Tibial nerve (tissue), 4 donors: ENCODE results near the gene ACER2. TPM values are rescaled to one million over a fixed set of nuclear protein-coding genes. Genes with fewer than 3 reads are reported as not detected.

ENCODE experiments used
- DNase-seq, 2 donors: peaks; one replicate each; pipeline ENCODE4 v3.0.0-alpha.2; 2019; ENCODE audit warnings: low spot score in 2 of 2
- H3K27ac ChIP-seq, 4 donors: fragments of 200-600 bp; sonication (generic) in 3 of 4; one replicate each; pipeline ENCODE4 v1.5.1; 2017 to 2019; ENCODE audit warnings: mild to moderate bottlenecking in 1 of 4
- H3K27me3 ChIP-seq, 2 donors: fragments of 200-600 bp; sonication (generic) in 1 of 2; one replicate each; pipeline versions ENCODE4 v1.5.1 to v1.6.0; 2017 to 2019
- H3K36me3 ChIP-seq, 3 donors: fragments of 200-600 bp; sonication (generic); one replicate each; pipeline ENCODE4 v1.5.1; 2018 to 2019
- H3K4me1 ChIP-seq, 4 donors: fragments of 200-600 bp; sonication (generic) in 3 of 4; one replicate each; pipeline ENCODE4 v1.5.1; 2017 to 2019
- H3K4me3 ChIP-seq, 4 donors: fragments of 200-600 bp; sonication (generic) in 3 of 4; one replicate each; pipeline ENCODE4 v1.5.1; 2017 to 2019; ENCODE audit warnings: mild to moderate bottlenecking in 1 of 4, moderate library complexity in 1 of 4
- H3K9me3 ChIP-seq, 4 donors: fragments of 200-600 bp; sonication (generic) in 3 of 4; one replicate each; pipeline ENCODE4 v1.5.1; 2017 to 2019
- EP300 ChIP-seq, 2 donors: sonication (generic); formaldehyde crosslinking; IDR thresholded peaks; one replicate each; pipeline ENCODE4 v1.6.1; 2017; ENCODE audit warnings: antibody characterized with exemption in 2 of 2, mild to moderate bottlenecking in 1 of 2
- POLR2A ChIP-seq, 2 donors: fragments of 450-650 bp; IDR thresholded peaks; one replicate each; pipeline ENCODE4 v1.6.1; 2017; ENCODE audit warnings: antibody characterized with exemption in 2 of 2, mild to moderate bottlenecking in 2 of 2, moderate library complexity in 2 of 2
- WGBS, 2 donors: methylation state at CpG; one replicate each; pipeline ENCODE4 v1.1.5; 2018; 5-methylcytosine and 5-hydroxymethylcytosine counted together
- total RNA-seq, 4 donors: library from RNA; depleted of rRNA; stranded (reverse); fragments of >200 nt; gene quantifications; one replicate each; pipeline ENCODE4 v1.1.0, GENCODE V29; 2016
- TF ChIP-seq, protein P1 (sequence below), 5 experiments: fragments of 200-600 bp in 3 of 5; fragments of 450-650 bp in 2 of 5; sonication (generic) in 3 of 5; IDR thresholded peaks; one replicate each; pipeline ENCODE4 v1.5.1; 2016 to 2019; ENCODE audit warnings: antibody characterized with exemption in 5 of 5, mild to moderate bottlenecking in 3 of 5, moderate library complexity in 2 of 5

The ACER2 gene
- total RNA-seq, 4 donors from 2014 or later, result 3.8 to 11.7 (median 8.9) TPM

DNA sequence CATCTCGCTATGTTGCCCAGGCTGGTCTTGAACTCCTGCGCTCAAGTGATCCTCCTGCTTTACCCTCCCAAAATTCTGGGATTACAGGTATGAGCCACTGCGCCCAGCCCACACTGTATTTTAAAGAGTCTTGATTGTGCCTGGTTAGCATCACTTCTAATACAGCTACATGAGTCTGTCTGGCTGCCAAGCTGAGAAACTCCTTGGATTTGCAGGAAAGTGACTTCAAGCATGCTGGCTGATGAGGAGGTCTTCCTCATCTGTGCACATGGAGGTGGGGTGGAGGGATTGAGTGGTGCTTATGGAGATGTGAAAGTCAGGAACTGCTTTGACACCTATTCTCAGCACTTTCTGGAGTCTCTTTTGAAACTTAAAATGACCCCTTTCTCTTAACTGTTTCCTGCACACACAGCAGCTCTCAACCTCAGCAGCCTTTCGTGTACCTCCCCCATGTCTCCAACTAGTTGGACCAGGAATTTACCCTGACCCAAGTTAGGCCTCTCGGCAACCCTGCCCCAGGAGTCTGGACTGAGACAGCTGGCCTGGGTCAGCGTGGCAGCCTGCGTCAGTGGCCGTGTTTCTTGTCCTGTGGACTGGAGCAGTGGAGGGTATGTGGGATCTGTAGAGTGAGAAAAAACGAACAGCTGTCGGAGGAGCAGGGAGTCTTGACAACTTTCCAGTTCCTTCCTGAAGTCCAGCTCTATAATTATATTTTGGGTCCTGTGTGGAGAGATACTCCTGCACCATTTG lies 72.5 kb downstream of the ACER2 start:
- no peaks in the 10 kb centered on the region for H3K36me3 ChIP-seq
- no peaks in the 10 kb centered on the region for H3K9me3 ChIP-seq
- peaks cover 0 to 14% (median 0%) of the 10 kb centered on the region in 4 donors for H3K4me1 ChIP-seq
- WGBS, 2 donors, result 59% methylated on average over 10 of the region's 10 CpGs
- H3K27ac ChIP-seq, result peak overlapping the region in 2 of 4 donors; percentile 19 to 23
- no peak for DNase-seq
- H3K27me3 ChIP-seq, result no peaks in the 10 kb centered on the region
- H3K4me3 ChIP-seq, result no peak overlapping the region
- TF ChIP-seq, protein P1, sequence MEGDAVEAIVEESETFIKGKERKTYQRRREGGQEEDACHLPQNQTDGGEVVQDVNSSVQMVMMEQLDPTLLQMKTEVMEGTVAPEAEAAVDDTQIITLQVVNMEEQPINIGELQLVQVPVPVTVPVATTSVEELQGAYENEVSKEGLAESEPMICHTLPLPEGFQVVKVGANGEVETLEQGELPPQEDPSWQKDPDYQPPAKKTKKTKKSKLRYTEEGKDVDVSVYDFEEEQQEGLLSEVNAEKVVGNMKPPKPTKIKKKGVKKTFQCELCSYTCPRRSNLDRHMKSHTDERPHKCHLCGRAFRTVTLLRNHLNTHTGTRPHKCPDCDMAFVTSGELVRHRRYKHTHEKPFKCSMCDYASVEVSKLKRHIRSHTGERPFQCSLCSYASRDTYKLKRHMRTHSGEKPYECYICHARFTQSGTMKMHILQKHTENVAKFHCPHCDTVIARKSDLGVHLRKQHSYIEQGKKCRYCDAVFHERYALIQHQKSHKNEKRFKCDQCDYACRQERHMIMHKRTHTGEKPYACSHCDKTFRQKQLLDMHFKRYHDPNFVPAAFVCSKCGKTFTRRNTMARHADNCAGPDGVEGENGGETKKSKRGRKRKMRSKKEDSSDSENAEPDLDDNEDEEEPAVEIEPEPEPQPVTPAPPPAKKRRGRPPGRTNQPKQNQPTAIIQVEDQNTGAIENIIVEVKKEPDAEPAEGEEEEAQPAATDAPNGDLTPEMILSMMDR (IDR thresholded peaks at IDR 0.05), result no peak
- TF ChIP-seq POLR2A (IDR thresholded peaks at IDR 0.05) (no peak), EP300 (IDR thresholded peaks at IDR 0.05) (no peak)

DNA sequence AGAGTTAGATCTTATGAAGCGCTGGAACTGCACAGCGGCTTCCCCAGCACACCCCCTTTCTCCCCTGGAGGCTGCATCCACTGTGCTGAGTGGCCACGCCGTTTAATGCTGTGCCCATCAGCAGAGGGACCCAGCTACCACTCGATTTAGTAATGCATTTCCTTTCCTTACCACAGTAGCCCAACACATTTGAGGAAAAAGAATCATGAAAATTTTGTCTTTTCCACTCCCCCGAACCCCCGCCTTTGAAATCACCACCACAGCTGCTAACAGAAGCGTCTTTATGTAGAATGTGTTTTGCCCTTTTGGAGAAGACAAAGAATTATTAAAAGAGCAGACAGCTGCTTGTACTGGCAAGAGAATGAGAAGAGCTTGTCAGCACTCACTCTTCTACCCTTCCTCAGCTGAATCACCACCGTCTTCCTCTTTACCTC lies 73.2 kb downstream of the ACER2 start:
- WGBS, 2 donors, result 31 to 35% methylated on average over 9 of the region's 9 CpGs
- DNase-seq, result no peak
- Histone ChIP-seq H3K27ac (peak overlapping the region in 2 of 4 donors; percentile 19 to 51), H3K9me3 (no peaks in the 10 kb centered on the region), H3K4me1 (peaks cover 0 to 14% (median 0%) of the 10 kb centered on the region in 4 donors), H3K36me3 (no peaks in the 10 kb centered on the region), H3K27me3 (no peaks in the 10 kb centered on the region), H3K4me3 (no peak overlapping the region)
- no peak for TF ChIP-seq EP300 (IDR thresholded peaks at IDR 0.05)
- TF ChIP-seq, protein P1 (IDR thresholded peaks at IDR 0.05), result peak in 1 of 5 experiments; percentile 7

DNA sequence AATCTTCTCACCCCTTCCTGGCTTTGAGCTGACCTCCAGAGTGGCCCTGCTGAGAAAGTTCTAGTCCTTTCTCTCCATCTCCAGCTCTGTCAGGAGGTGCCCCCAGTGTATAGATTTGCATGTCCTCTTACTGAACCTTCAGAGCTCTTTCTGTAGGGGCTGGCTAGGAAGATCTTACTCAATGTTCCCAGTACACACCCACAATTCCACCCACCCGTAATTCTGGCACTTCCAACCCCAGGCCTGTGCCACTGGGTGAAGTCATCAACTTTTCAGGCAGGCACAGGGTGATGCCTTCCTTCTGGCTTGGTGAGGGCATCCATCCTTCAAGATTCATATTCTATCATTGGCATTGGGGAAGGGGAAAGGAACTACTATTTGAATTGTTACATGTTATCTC lies 75.9 kb downstream of the ACER2 start:
- Histone ChIP-seq H3K4me3 (no peak overlapping the region), H3K27me3 (no peaks in the 10 kb centered on the region), H3K9me3 (no peaks in the 10 kb centered on the region), H3K36me3 (no peaks in the 10 kb centered on the region), H3K27ac (no peak overlapping the region), H3K4me1 (peaks cover 0 to 18% (median 0%) of the 10 kb centered on the region in 4 donors)
- 58 to 81% methylated on average over 1 of the region's 1 CpG for WGBS, 2 donors
- TF ChIP-seq, protein P1 (IDR thresholded peaks at IDR 0.05), result no peak
- no peak for TF ChIP-seq POLR2A (IDR thresholded peaks at IDR 0.05)
- TF ChIP-seq EP300 (IDR thresholded peaks at IDR 0.05), result no peak
- no peak for DNase-seq

DNA sequence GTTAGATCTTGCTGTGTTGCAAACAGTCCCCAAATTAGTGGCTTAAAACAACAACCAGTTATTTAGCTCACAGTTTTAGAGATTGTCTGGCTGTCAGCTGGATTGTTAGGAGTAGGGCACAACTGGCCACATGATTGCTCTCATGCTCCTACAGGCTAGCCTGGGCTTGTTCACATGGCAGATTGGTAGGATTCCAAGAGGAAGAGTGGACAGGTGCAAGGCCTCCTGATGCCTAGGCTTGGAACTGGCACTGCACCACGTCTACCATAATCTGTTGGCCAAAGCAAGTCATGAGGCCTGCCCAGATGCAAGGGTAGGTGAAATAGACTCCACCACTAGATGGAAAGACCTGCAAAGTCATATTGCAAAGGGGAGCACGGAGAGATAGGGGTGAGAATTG lies 76.4 kb downstream of the ACER2 start:
- Histone ChIP-seq H3K27ac (no peak overlapping the region), H3K9me3 (no peaks in the 10 kb centered on the region), H3K4me1 (peaks cover 0 to 18% (median 0%) of the 10 kb centered on the region in 4 donors), H3K4me3 (no peak overlapping the region), H3K27me3 (no peaks in the 10 kb centered on the region), H3K36me3 (no peaks in the 10 kb centered on the region)
- DNase-seq, result no peak
- 76 to 88% methylated on average over 2 of the region's 2 CpGs for WGBS, 2 donors
- TF ChIP-seq, protein P1 (IDR thresholded peaks at IDR 0.05), result no peak
- TF ChIP-seq EP300 (IDR thresholded peaks at IDR 0.05) (no peak), POLR2A (IDR thresholded peaks at IDR 0.05) (no peak)

DNA sequence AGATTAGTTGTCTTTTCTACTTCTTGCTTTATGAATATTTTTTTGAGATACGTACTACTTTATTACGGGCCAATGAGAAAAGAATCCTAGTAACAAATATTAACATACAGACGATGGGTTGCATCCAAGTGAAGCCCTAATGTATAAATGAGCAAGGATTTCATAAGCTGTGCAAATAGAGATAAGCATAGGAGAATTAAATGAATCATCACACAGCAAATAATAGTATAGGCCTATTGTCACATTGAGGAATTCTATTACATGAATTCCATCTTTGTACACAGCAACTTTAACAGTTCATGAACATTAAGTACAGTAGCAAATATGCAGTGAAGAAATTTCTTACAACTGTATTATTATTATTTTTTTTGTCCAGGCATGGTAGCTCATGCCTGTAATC lies 78.0 kb downstream of the ACER2 start:
- 92 to 96% methylated on average over 3 of the region's 3 CpGs for WGBS, 2 donors
- no peak overlapping the region for H3K4me3 ChIP-seq
- H3K27ac ChIP-seq, result no peak overlapping the region
- H3K9me3 ChIP-seq, result no peaks in the 10 kb centered on the region
- no peak for TF ChIP-seq EP300 (IDR thresholded peaks at IDR 0.05)
- TF ChIP-seq, protein P1 (IDR thresholded peaks at IDR 0.05), result no peak
- no peak for TF ChIP-seq POLR2A (IDR thresholded peaks at IDR 0.05)
- peaks cover 0 to 10% (median 0%) of the 10 kb centered on the region in 4 donors for H3K4me1 ChIP-seq
- DNase-seq, result no peak
- no peaks in the 10 kb centered on the region for H3K36me3 ChIP-seq
- H3K27me3 ChIP-seq, result no peaks in the 10 kb centered on the region
